AG08396 (cell line): ENCODE data around the gene G6PC2.
"Not testable (repeated sequence)": the region's sequence is repeated elsewhere in the genome, so short reads cannot be mapped to it uniquely, and the experiment has no call there.

ENCODE experiments used
- DNase-seq: peaks from one replicate; pipeline ENCODE4 v3.0.0; 2012; ENCODE audit warnings: low spot score, mixed read lengths

The G6PC2 gene

GRCh38 chr2:168904358-168904757 is 3.3 kb downstream of the G6PC2 start:
- DNase-seq, result no peak

- DNase-seq, result no peak
These were observed 7.0 kb downstream of the G6PC2 start for GRCh38 chr2:168907940-168908662.

GRCh38 chr2:168910330-168910729 is 9.2 kb downstream of the G6PC2 start:
- DNase-seq, result no peak

- no peak for DNase-seq
These were observed 11.4 kb downstream of the G6PC2 start for GRCh38 chr2:168912466-168912865.

- DNase-seq, result peak; percentile 23
These were observed 11.8 kb downstream of the G6PC2 start for GRCh38 chr2:168912901-168913369.

GRCh38 chr2:168913495-168913894 is 12.4 kb downstream of the G6PC2 start:
- DNase-seq, result no peak

- DNase-seq, result no peak
These were observed 14.6 kb downstream of the G6PC2 start for GRCh38 chr2:168915441-168916330.

- DNase-seq, result no peak
These were observed 15.2 kb downstream of the G6PC2 start for GRCh38 chr2:168916331-168916675.

- DNase-seq, result peak; percentile 21
These were observed 19.5 kb downstream of the G6PC2 start for GRCh38 chr2:168920504-168921157.

- no peak for DNase-seq
These were observed 25.7 kb downstream of the G6PC2 start for GRCh38 chr2:168926621-168927386.

GRCh38 chr2:168928113-168928831 is 27.2 kb downstream of the G6PC2 start:
- no peak for DNase-seq

- no peak for DNase-seq
These were observed 27.9 kb downstream of the G6PC2 start for GRCh38 chr2:168929031-168929430.

- DNase-seq, result no peak
These were observed 29.2 kb downstream of the G6PC2 start for GRCh38 chr2:168930242-168930641.

- DNase-seq, result not testable (repeated sequence)
These were observed 31.1 kb downstream of the G6PC2 start for GRCh38 chr2:168932174-168932573.

GRCh38 chr2:168934826-168935225 is 33.7 kb downstream of the G6PC2 start:
- no peak for DNase-seq

- DNase-seq, result no peak
These were observed 34.9 kb downstream of the G6PC2 start for GRCh38 chr2:168935810-168936581.

- no peak for DNase-seq
These were observed 38.0 kb downstream of the G6PC2 start for GRCh38 chr2:168939061-168939460.

- DNase-seq, result no peak
These were observed 38.8 kb downstream of the G6PC2 start for GRCh38 chr2:168939918-168940317.

- no peak for DNase-seq
These were observed 40.2 kb downstream of the G6PC2 start for GRCh38 chr2:168941297-168941696.

- no peak for DNase-seq
These were observed 43.0 kb downstream of the G6PC2 start for GRCh38 chr2:168944065-168944464.
